BLaER1 treated with 17β-estradiol and CSF1 and Interleukin-3, amounts not matched to agents 10 nM and 100 nM (cell line): ENCODE data around the gene SIK2.
"Not testable (repeated sequence)": the region's sequence is repeated elsewhere in the genome, so short reads cannot be mapped to it uniquely, and the experiment has no call there.

Experiments used
- H3K27ac ChIP-seq, 11 experiments: shearing (Covaris generic); formaldehyde crosslinking; 2 replicates each; pipeline ENCODE4 v1.8.1; 2022
- H3K27me3 ChIP-seq, 11 experiments: shearing (Covaris generic); formaldehyde crosslinking; 2 replicates each; pipeline ENCODE4 v1.8.1; 2022
- H3K36me3 ChIP-seq, 11 experiments: shearing (Covaris generic); formaldehyde crosslinking; 2 replicates each; pipeline ENCODE4 v1.8.1; 2022
- H3K4me1 ChIP-seq, 10 experiments: shearing (Covaris generic); formaldehyde crosslinking; 2 replicates each; pipeline ENCODE4 v1.8.1; 2022
- H3K4me2 ChIP-seq, 11 experiments: shearing (Covaris generic); formaldehyde crosslinking; 2 replicates each; pipeline ENCODE4 v1.8.1; 2022
- H3K4me3 ChIP-seq, 10 experiments: shearing (Covaris generic); formaldehyde crosslinking; 2 replicates each; pipeline ENCODE4 v1.8.1; 2022
- H3K9ac ChIP-seq, 11 experiments: shearing (Covaris generic); formaldehyde crosslinking; 2 replicates each; pipeline ENCODE4 v1.8.1; 2022
- H3K9me3 ChIP-seq, 11 experiments: shearing (Covaris generic); formaldehyde crosslinking; replicated peaks in 1 of 11; 2 replicates each; pipeline ENCODE4 v1.8.1; 2022
- H4K20me1 ChIP-seq, 11 experiments: shearing (Covaris generic); formaldehyde crosslinking; 2 replicates each; pipeline ENCODE4 v1.8.1; 2022
- Cebpa-rat ChIP-seq, 11 experiments: shearing (Covaris generic); IDR thresholded peaks; 2 replicates each; pipeline ENCODE4 v1.8.1; 2022

SIK2 gene

GRCh38 chr11:111652184-111652583, 49.9 kb downstream of the SIK2 start:
- H3K27ac ChIP-seq: no peak overlapping the region
- no peaks in the 10 kb centered on the region for H3K9me3 ChIP-seq
- H3K4me2 ChIP-seq: no peak overlapping the region
- H3K36me3 ChIP-seq: peaks cover 0 to 51% (median 29%) of the 10 kb centered on the region in 11 experiments
- peaks cover 0 to 6% (median 0%) of the 10 kb centered on the region in 10 experiments; a peak in 2 of 20 replicates for H3K4me1 ChIP-seq
- no peak for TF ChIP-seq Cebpa-rat (IDR thresholded peaks at IDR 0.05)
- no peak overlapping the region for H3K9ac ChIP-seq
- no peaks in the 10 kb centered on the region for H3K27me3 ChIP-seq
- H4K20me1 ChIP-seq: peaks cover 0 to 17% (median 0%) of the 10 kb centered on the region in 11 experiments; a peak in 3 of 22 replicates
- no peak overlapping the region for H3K4me3 ChIP-seq

DNA sequence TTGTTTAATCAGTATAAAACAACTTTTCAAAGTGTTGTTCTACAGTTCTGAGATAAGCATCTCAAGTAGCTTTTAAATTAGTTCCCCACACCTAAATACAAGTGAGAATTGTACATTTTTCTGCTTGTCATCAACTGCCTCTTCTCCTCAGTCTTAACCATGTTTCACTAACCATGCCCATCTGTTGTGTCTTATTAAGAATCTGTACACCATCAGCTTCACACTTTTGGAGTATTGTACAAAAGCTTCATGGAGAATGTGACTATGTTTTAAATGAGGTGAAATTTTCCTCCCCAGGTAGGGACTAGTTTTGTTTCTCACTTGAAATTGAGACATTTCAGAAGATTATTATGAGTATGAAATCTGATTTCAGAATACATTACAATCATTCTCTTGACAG, 52.4 kb downstream of the SIK2 start:
- H3K27me3 ChIP-seq: no peaks in the 10 kb centered on the region
- H4K20me1 ChIP-seq: peaks cover 0 to 14% (median 0%) of the 10 kb centered on the region in 11 experiments; a peak in 3 of 22 replicates
- no peak overlapping the region for H3K4me3 ChIP-seq
- H3K27ac ChIP-seq: no peak overlapping the region
- peaks cover 0 to 10% (median 2%) of the 10 kb centered on the region in 10 experiments; a peak in 7 of 20 replicates for H3K4me1 ChIP-seq
- no peak overlapping the region for H3K9ac ChIP-seq
- no peaks in the 10 kb centered on the region for H3K9me3 ChIP-seq
- no peak overlapping the region for H3K4me2 ChIP-seq
- no peak for TF ChIP-seq Cebpa-rat (IDR thresholded peaks at IDR 0.05)
- H3K36me3 ChIP-seq: peaks cover under 1 to 43% (median 23%) of the 10 kb centered on the region in 11 experiments

DNA sequence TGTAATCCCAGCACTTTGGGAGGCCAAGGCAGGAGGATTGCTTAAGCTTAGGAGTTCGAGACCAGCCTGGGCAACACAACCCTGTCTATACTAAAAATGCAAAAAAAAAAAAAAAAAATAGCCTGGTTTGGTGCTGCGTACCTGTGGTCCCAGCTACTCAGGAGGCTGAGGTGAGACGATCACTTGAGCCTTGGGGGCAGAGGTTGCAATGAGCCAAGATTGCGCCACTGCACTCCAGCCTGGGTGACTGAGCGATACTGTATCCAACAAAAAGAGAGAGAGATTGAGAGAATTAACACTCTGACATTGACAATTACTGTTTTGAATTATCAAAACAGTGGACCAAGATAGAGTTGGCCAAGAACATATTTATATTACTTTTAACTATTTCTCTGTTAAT, 53.7 kb downstream of the SIK2 start:
- peaks cover 0 to 10% (median 2%) of the 10 kb centered on the region in 10 experiments; a peak in 7 of 20 replicates for H3K4me1 ChIP-seq

DNA sequence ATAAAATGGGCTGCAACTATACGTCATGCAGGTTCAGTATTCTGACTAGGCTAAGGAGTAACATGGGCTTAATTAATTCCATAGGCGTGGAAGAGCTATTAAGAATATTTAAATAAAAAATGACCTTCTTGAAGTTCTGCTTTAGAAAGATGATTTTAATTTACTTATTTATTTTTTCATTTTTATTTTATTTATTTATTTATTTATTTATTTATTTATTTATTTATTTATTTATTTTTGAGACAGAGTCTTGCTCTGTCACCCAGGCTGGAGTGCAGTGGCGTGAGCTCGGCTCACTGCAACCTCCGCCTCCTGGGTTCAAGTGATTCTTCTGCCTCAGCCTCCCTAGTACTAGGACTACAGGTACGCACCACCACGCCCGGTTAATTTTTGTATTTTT, 55.7 kb downstream of the SIK2 start:
- H3K9me3 ChIP-seq: peaks cover 0 to 11% (median 5%) of the 10 kb centered on the region in 11 experiments; a peak in 5 of 22 replicates
- H4K20me1 ChIP-seq: peaks cover 0 to 17% (median 0%) of the 10 kb centered on the region in 11 experiments; a peak in 3 of 22 replicates
- not testable (repeated sequence) for H3K27ac ChIP-seq, H3K27me3 ChIP-seq, H3K4me3 ChIP-seq, H3K9ac ChIP-seq, H3K4me2 ChIP-seq
- peaks cover 21 to 57% (median 33%) of the 10 kb centered on the region in 11 experiments for H3K36me3 ChIP-seq
- H3K4me1 ChIP-seq: peaks cover 0 to 11% (median 4%) of the 10 kb centered on the region in 10 experiments; a peak in 11 of 20 replicates

More for the DNA sequence above, 53.7 kb downstream of the SIK2 start:
- Histone ChIP-seq H3K27me3 (no peaks in the 10 kb centered on the region), H3K9me3 (no peaks in the 10 kb centered on the region; a peak in 1 of 22 replicates), H4K20me1 (peaks cover 0 to 17% (median 0%) of the 10 kb centered on the region in 11 experiments; a peak in 3 of 22 replicates), H3K36me3 (peaks cover 10 to 56% (median 24%) of the 10 kb centered on the region in 11 experiments; a peak in 21 of 22 replicates), H3K4me3 (no peak overlapping the region), H3K27ac (no peak overlapping the region), H3K4me2 (no peak overlapping the region), H3K9ac (no peak overlapping the region)
- no peak for TF ChIP-seq Cebpa-rat (IDR thresholded peaks at IDR 0.05)

DNA sequence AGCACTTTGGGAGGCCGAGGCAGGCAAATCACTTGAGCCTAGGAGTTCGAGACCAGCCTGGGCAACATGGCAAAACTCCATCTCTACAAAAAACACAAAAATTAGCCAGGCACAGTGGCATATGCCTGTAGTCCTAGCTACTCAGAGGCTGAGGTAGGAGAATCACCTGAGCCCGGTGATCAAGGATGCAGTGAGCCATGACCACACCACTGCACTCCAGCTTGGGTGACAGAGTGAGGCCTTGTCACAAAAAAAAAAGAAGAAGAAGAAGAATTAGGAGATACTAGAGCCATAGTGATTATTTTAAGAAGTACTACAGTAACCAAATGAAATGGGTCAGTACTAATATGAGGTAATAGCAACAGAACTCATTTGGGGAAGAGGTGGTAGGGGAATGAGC, 56.2 kb downstream of the SIK2 start:
- peaks cover 0 to 11% (median 5%) of the 10 kb centered on the region in 11 experiments; a peak in 5 of 22 replicates for H3K9me3 ChIP-seq
- peaks cover 0 to 16% (median 8%) of the 10 kb centered on the region in 10 experiments; a peak in 16 of 20 replicates for H3K4me1 ChIP-seq
- H3K4me3 ChIP-seq, H3K4me2 ChIP-seq, H3K9ac ChIP-seq, H3K27ac ChIP-seq, H3K27me3 ChIP-seq: not testable (repeated sequence)
- peaks cover 0 to 14% (median 0%) of the 10 kb centered on the region in 11 experiments; a peak in 4 of 22 replicates for H4K20me1 ChIP-seq
- peaks cover 20 to 51% (median 28%) of the 10 kb centered on the region in 11 experiments for H3K36me3 ChIP-seq

- Histone ChIP-seq H4K20me1 (peaks cover 0 to 12% (median 5%) of the 10 kb centered on the region in 11 experiments; a peak in 4 of 22 replicates), H3K27ac (no peak overlapping the region), H3K4me2 (peak overlapping the region in 1 of 11 experiments; percentile 11; a peak in 2 of 22 replicates), H3K9ac (no peak overlapping the region), H3K36me3 (peaks cover 17 to 43% (median 31%) of the 10 kb centered on the region in 11 experiments; a peak in 20 of 22 replicates), H3K4me1 (peaks cover 0 to 23% (median 13%) of the 10 kb centered on the region in 10 experiments; a peak in 16 of 20 replicates), H3K9me3 (peaks cover 0 to 11% (median 5%) of the 10 kb centered on the region in 11 experiments; a peak in 5 of 22 replicates), H3K27me3 (no peaks in the 10 kb centered on the region), H3K4me3 (no peak overlapping the region)
- TF ChIP-seq Cebpa-rat (IDR thresholded peaks at IDR 0.05): no peak
Measured at GRCh38 chr11:111659201-111660115, 57.2 kb downstream of the SIK2 start.

DNA sequence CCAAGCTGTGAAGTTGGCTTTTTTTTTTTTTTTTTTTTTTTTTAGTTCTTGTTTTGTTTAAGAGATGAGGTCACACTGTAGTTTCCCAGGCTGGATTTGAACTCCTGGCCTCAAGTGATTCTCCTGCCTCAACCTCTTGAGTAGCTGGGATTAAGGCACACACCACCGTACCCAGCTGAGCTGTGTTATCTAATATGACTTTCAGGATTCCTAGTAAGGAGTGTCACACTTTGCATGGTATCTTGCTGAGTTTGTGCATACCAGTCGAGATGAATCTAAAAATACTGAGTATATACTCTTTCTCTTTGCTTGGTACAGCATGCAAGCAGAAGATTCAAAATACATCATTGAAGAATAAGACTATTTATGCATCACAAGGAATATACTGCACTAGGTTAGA, 58.6 kb downstream of the SIK2 start:
- Histone ChIP-seq H3K36me3 (peaks cover 15 to 39% (median 30%) of the 10 kb centered on the region in 11 experiments; a peak in 20 of 22 replicates), H3K27me3 (no peaks in the 10 kb centered on the region), H3K9me3 (peaks cover 0 to 11% (median 5%) of the 10 kb centered on the region in 11 experiments; a peak in 5 of 22 replicates), H3K4me1 (peaks cover 0 to 16% (median 12%) of the 10 kb centered on the region in 10 experiments; a peak in 14 of 20 replicates), H3K4me3 (no peak overlapping the region), H4K20me1 (peaks cover 0 to 22% (median 7%) of the 10 kb centered on the region in 11 experiments; a peak in 7 of 22 replicates), H3K9ac (no peak overlapping the region), H3K4me2 (no peak overlapping the region), H3K27ac (no peak overlapping the region)
- no peak for TF ChIP-seq Cebpa-rat (IDR thresholded peaks at IDR 0.05)

DNA sequence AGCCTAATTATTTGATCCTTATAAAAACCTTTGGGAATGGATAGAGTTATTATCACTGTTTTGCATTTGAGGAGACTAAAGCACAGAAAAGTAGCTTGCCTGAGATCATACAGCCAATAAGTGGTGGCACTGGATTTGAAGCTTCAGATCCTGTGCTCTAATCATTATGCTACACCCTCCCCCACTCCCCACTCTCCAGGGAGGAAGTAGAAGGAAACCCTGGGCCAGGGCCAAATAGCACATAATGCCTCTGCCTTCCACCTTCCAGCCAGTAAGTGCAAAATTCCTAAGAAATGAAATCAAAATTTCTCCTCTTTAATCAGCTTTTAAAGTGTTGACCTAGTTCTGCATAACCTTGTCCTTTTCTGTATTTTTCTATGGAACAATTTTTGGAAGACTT, 61.6 kb downstream of the SIK2 start:
- Histone ChIP-seq H3K27me3 (no peaks in the 10 kb centered on the region), H3K4me1 (peaks cover 0 to 16% (median 12%) of the 10 kb centered on the region in 10 experiments; a peak in 14 of 20 replicates), H3K27ac (no peak overlapping the region), H3K4me3 (no peak overlapping the region), H3K4me2 (peak overlapping the region in 6 of 11 experiments; percentile 6 to 46 (median 26); a peak in 8 of 22 replicates), H3K36me3 (peaks cover 24 to 50% (median 36%) of the 10 kb centered on the region in 11 experiments; a peak in 21 of 22 replicates), H4K20me1 (peaks cover 0 to 25% (median 8%) of the 10 kb centered on the region in 11 experiments; a peak in 9 of 22 replicates), H3K9me3 (peaks cover 0 to 11% (median 5%) of the 10 kb centered on the region in 11 experiments; a peak in 5 of 22 replicates), H3K9ac (no peak overlapping the region)
- no peak for TF ChIP-seq Cebpa-rat (IDR thresholded peaks at IDR 0.05)
